NCI-H526 (cell line): Measurements from ENCODE around the gene ANKRD28.
A peak's percentile ranks its signal among the peaks of the same experiment; 100 is the strongest.
"Not testable (repeated sequence)": the region's sequence is repeated elsewhere in the genome, so short reads cannot be mapped to it uniquely, and the experiment has no call there.

Source experiments
- DNase-seq, 2 experiments: peaks; one replicate each; lab custom pipeline; 2025; lab: John Stamatoyannopoulos, UW

The ANKRD28 gene

DNA sequence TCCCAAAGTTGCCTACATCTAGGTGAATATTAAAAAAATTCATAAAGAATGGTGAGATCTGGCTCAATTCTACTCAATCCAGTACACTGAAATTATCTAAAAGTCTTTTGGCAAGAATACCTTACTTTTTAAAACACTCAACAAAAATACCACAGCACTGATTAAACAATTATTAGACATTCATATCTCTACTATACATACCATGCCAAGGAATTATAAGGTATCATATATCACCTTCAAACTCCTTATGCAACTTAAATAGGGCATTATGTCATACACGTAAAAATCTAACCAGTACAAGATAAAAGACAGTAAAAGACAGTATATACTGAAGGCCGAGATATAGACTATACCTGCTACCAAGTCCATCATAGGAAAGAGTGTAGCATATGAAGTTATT lies 6.1 kb upstream of the ANKRD28 start:
- DNase-seq, result no peak

DNA sequence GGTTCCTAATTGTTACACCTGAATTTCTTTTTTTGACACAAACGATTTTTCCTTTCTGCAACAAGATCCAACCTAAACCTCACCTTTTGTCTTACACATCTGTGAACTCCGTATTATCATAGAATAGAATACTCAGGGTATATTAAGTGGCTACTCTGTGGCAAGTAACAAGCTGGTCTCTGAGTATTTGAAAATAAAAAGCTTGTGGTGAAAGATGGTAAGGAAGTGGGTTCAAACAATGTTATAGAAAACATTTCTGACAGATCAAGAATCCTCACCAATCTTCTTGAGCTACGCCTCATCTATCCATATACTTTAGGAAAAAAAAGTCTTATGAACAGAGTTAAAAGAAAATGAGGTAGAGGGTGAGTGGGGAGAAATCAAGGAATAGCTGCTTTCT lies 3.5 kb upstream of the ANKRD28 start:
- DNase-seq, result no peak

DNA sequence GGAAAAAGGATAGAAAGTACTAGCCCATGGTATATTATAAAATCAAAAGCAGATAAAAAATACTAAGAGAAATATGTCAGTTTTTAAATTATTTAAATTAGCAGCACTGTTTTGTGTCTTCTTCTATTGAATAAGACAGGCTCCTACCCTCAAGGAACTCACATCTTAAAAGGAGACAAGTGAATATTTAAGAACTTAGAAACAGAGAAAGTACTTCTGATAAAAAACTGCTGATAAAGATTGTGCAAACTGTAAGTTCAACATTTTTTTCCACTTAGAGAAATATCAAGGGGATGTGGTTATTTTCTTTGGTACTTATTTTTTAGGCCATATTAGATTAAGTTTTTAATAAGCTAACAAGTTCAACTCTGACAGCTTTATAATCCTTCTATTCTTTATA lies 3.0 kb upstream of the ANKRD28 start:
- DNase-seq, result no peak

DNA sequence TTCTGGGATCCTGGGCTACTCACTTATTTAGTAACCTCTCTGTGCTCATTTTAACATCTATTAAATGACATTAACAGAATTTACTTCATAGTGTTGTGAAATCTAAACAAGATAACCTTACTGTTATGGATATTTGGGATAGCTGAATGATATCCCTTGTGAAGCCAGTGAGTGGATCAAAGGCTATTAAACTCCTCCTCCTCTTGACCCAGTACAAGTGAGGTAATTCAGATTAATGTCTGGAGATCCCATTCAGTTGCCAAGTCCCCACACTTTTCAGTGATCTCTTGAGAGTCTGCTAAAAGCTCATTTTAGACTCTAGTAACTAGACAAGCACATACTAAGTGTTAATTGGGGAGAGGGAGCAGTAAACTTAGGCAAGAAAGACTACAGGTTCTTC lies 2.5 kb upstream of the ANKRD28 start:
- no peak for DNase-seq

DNA sequence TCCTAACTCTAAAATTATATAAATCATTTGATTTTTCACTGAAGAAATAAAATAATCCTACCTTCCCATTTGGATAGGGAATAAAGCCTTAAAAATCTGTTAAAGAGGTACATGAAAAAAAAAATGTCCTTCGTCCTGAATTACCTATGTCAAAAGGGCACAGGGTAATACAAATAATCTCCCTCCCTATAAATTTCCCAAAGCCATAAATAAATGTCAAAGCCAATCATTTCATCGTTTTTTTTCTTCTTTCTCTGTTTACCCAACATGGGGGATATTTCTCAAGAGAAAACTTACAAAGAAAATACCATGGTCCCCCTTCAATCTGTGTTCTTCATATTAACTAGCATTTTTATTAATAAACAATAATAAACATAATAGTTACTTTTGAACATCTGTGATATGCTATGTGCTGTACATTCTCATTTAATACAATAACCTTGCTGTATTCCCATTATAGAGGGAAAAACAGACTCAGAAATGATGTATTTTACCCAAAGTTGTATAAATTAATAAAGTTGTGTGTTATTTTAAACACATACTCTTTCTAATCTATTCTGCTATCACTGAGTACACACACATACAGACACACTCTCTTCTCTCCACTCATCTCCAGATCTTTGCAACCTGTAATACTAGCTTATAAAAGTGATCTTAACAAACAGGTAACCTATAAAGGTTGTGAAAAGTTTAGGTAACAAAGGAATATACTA lies 910 bp upstream of the ANKRD28 start:
- no peak for DNase-seq

DNA sequence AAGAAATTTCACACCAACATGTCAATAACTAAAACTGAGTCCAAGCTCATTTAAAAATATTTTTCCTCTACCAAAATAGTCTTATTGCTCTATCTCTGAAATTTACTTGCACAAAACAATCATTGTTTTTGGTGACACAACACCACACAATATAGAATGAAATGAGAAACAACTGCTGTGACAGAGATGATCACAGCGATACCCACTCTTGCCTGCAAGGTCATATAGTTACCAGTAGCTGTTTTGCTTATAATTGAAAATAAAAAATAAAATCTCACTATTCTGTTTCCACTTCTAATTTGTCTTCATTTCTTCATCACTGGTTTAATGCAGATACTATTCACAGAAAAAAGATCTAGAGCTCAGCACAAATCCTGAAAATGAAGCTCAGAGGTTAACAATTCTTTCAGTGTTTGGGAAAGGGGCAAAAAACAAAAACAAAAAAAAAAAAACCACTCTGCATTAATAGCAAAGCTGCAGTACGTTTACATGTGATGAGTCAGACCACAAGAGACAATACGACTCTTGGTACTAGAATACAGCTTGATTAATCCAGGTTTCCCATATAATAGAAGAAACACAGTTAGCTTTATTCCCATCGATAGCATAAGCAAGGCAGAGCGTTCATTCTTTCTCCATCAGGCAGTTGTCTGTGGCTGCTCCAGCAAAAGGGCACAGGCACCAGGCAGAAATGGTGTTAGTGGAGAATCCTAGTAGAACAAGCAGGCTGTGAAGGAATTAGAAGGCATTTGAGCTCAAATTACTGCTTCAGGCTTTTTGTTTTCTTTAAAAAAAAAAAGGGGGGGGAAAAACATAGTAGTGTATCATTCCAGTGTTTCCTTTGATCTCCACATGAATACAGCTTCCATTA lies 773 bp downstream of the ANKRD28 start:
- DNase-seq, result peak; percentile 43 to 51

DNA sequence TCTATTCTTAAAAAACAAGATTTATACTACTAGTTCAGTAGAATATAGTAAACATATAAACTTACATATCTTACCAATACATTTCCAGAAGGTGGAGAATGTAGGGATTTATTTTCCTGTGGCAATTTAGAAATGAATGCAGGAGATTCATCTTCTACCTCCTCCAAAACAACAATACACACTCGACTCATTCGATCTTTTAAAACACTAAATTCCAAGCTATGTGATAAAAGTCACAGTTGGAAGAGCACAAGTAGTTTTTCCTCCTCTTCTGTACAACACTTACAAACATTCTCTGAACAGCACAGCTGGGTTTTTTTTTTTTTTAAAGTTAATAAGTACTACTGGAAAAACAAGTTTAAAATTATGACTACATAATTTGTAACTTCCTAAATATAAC lies 1.4 kb downstream of the ANKRD28 start:
- no peak for DNase-seq

DNA sequence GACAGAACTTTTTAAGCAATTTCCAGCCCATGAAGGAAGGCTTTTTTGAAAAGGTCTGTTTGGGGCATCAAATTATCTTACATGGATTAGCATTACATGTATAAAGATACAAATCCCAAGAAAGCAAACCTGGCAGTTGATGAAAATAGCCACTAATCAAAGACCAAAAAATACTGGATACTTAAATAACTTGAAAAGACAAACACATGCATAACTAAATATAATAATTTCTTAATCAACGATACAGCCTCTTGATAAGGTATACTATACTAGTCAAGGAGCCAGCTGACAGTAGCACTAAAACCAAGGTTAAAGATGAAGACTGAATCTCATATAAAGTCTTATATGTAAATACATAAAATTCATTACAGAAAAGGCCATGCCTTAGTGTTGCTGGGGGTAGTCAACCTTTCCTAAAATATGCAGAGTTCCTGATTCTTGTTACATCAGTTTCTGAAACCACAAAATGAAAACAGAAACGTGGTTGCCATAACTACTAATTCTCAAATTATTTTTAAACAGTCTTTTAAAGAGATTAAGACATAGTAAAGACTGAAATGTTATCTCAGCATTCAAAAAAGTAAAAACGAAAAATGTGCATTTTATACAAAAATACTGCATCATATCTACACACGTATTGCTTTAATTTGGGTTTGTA lies 2.0 kb downstream of the ANKRD28 start:
- peak in 1 of 2 experiments; percentile 2 for DNase-seq

DNA sequence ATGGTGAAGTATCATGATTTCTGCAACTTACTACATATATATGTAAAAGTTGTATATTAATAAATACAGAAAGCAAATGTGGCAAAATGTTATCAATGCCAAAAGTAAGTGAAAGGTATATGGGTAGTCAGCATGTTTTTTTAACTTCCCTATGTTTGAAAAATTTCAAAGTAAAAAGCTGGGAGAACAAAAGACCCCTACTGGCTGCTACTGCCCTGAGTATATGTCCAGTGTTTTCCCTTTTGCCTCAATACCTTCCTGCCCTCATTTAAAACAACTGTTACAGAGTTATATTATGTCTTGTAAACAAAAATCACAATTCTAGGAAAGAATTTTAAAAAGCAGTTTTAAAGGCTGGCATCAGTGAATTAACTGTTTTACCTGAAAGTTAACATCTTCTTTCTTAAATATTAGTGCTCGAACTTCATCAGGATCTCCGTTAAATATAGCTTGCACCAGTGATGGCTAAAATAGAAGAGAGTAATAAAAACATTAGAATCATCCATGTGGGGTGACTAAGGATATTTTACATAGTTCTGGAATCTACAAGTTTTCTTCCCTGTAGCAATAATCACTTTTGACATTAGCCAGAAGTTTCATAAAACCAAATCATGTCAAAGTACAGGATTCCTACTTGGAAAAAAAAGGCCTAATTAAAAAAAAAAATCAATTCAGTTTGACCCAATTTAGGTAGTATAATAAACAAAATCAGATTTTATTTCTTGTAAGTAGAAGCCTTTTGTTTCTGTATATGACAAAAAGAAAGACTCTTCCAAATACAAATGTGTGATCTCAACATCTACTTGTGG lies 2.7 kb downstream of the ANKRD28 start:
- no peak for DNase-seq

DNA sequence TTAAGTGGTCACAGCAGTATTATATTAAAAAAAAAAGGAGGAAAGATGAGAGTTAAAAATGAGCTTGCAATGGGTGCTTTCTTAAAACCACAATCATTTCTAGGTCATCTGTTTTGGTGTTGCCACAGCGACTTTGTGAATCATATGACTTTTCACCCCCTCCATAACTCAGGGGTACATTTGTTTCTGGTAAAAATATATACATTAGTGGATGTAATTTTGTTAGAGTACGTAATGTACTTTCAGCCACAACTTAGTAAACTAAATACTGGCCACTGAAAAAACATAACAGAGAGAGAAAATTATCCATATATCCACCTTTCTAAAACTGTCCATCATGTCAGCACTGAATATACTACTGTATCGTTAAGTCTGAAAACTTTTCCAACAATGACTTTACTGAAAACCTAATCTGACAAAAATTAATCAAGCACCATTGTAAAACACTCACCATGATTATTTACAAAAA lies 3.4 kb downstream of the ANKRD28 start:
- DNase-seq, result no peak

DNA sequence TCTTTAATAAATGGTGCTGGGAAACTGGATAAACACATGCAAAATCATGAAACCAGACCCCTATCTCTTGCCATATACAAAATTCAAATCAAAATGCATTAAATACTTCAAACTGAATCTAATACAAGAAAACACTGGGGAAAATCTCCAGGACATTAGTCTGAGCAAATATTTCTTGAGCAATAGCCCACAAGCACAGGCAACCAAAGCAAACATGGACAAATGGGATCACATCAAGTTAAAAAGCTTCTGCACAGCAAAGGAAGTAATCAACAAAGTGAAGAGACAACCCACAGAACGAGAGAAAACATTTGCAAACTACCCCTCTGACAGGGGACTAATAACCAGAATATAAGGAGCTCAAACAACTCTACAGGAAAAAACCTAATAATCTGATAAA lies 6.3 kb downstream of the ANKRD28 start:
- no peak for DNase-seq

DNA sequence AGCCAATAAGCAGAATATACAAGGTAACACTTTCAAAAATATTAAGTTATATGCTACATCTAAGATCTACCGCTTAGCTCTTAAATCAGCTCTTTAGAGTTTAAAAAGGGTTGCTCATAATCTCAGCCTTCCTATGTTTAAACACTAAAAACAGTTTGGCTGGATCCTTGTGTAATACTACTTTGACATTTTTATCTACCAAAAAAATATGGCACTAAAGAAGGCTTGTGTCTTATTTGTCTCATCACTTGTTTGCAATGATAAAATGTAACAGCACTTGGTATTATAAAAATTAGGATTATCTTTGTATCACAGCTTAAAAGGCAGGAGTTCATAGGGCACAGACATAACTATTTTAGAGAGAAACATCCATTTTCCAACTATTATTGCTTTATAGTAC lies 9.8 kb downstream of the ANKRD28 start:
- no peak for DNase-seq

DNA sequence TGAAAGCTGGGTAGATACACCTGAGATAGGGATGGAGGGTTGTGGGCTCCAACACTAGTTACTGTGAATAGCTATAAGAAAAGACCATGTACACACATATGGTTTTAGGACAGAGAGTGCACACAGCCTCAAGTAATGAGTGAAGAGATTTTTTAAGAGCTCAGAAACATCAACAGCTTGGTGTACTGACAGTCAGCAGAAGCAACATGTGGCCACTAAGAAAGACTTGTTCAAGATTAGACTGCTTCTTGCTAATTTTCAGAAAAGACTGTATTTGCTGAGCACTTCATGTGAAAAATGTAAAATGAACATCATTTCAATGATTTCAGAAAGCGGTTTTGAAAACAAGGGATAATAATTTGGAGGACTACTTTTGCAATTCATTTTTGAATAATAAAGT lies 10.3 kb downstream of the ANKRD28 start:
- no peak for DNase-seq

DNA sequence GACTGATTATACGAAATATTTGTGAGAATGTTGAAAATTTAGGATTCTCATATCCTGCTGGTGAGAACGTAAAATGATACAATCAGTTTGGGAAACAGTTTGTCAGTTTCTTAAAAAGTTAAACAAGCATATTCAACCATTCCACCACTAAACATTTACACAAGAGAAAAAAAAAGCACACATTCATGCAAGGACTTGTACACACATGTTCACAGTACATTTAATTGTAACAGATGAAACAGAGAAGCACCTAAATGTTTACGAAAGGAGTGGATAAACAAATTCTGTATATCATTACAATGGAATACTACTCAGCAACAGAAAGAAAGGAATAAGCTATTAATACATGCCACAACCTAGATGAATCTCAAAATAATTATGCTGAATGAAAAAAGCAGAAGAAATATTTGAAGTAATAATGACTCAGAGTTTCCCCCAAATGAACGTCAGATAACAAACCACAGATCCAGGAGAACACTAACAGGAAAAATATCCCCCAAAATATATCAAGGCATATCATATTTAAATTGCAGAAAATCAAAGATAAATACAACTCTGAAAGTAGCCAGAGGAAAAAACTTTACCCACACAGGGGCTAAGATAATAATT lies 14.3 kb downstream of the ANKRD28 start:
- no peak for DNase-seq

DNA sequence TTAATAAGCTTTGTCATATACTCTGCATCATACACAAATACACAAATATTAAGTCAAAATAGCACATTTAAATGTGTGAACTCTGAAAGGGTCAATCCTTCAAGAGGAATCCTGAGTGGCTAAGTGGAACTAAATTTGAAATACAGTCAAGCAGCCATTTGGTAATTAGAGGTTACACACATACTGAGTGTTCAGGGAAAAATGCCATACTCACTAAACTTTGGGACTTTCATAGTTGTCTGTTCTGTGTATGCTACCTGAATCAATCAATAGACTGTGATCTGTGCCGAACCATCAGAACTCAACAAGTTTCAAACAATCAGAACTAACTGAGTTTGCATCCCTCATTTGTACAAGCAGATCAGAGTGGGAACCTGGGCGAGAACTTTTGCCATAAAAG lies 15.3 kb downstream of the ANKRD28 start:
- DNase-seq, result no peak

DNA sequence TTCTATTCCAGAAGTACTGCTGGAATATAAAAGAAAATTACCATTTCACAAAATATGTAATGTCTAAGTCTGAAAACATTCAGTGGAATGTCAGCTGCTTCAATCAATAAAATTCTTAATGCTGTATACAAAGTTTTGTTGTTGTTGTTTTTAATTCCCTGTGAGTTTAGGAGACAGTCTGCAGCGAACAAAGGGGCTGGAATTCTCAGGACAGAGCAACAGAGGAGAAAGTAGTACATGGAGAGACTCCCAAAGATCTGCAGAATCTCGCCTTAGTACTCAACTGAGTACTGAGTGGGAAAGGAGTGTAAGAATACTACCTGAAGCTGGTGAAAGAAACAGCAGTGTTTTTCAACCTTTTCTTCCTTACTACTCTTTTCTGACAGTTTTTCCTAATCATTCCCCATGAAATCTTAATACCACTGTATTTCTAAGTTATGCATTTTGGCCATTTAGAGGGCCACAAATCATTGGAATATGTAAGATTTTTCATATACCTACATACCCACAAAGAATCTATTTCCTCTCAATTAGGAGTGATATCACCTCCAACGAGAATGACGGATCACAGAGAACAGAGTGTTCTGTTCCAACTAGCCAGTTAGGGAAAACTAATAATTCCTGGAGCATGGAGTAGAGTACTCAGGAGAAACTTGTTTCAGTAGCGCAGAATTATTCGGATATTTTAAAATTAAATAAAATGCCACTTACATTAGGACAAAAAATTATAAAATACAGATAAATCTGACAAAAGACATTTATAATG lies 16.0 kb downstream of the ANKRD28 start:
- no peak for DNase-seq

DNA sequence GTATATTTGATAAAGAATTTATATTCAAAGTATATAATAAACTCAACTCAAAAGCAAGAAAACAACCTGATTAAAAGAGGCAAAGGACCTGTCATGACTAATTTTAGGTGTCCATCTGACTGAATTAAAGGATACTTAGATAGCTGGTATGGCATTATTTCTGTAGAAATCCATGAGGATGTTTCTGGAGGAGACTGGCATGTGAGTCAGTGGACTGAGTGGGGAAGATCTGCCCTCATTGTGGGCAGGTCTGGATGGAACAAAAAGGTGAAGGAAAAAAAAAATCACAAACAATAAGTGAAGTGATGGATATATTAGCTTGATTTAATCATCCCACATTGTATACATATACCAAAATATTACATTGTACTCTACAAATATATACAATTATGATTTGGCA lies 16.6 kb downstream of the ANKRD28 start:
- DNase-seq, result no peak

DNA sequence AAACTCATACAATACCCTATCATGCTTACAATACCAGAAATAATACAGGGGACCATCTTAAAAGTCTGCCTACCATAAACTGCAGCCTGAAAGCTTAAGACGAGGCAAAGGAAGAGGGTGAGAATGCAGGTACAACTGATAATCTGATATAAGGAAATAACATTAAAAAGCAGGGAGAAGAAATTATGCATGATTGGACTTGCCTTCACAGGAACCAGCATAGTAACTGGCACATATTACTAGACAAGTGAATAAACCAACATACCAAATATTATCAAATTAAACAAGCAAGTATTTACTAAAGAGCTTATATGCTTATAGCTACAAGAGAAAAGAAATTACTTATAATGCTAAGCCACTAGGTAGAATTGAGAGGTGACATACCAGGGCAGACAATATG lies 18.7 kb downstream of the ANKRD28 start:
- DNase-seq, result no peak

DNA sequence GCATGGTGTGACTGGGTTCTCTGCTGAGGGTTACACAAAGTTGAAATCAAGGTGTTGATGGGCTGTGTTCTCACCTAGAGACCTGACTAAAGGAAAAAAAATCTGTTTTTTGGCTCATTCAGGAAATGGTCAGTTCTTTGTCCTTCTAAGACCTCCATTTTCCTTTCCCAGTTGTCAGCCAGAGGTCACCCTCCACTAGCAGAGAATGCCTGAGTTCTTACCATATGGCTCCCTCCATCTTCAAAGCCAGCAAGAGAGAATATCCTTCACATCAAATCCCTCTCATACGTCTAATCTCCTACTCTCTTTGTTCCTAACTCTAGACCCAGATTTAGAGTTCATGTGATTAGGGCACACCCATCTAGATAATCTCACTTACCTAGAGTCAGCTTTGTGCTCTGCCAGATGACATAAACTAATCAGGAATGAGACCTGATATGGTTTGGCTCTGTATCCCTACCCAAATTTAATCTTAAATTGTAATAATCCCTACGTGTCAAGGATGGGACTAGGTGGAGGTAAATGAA lies 19.4 kb downstream of the ANKRD28 start:
- no peak for DNase-seq

DNA sequence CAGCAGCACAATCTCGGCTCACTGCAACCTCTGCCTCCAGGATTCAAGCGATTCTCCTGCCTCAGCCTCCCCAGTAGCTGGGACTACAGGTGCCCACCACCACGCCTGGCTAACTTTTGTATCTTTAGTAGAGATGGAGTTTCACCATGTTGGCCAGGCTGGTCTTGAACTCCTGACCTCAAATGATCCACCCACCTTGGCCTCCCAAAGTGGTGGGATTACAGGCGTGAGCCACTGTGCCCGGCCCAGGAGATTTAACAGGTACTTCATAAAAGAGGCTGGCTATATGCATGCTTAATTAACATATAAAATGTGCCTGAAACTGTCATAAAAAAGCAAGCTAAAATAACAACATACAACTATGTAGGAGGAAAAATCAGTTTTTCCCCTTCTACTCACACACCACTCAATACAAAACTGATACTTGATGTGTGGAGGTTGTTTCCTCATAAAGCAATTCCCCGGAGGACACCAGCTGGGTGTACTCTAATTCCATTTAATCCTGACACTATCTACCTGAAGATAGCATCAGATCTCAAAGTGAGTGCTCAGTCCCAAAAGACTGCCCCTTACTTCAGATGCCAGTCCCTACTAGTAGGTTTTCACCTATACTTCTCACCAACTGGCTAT lies 22.7 kb downstream of the ANKRD28 start:
- not testable (repeated sequence) for DNase-seq
